Measurements from ENCODE around the gene EVPLL. TPM values are rescaled to one million over a fixed set of nuclear protein-coding genes. Genes with fewer than 3 reads are reported as not detected.

EVPLL gene
- total RNA-seq, 1 experiment from 2014 or later, result 0.61 TPM

GRCh38 chr17:18370761-18371160 is 6.8 kb upstream of the EVPLL start:
- no peaks in the 10 kb centered on the region for H3K27me3 ChIP-seq (ENCODE audit: insufficient read depth, low read length)
- H3K4me1 ChIP-seq (ENCODE audit: insufficient read depth, low read length), result no peaks in the 10 kb centered on the region
- H3K4me2 ChIP-seq (ENCODE audit: insufficient read depth, insufficient read length, low read length), result no peak overlapping the region
- no CpG with 5 or more reads among the region's 5 CpGs for WGBS (ENCODE audit: extremely low coverage, insufficient read length, low lambda C conversion rate)
- no peak overlapping the region for H2BK120ac ChIP-seq (ENCODE audit: low read depth, low read length, poor library complexity, severe bottlenecking)
- no peaks in the 10 kb centered on the region for H3K9me3 ChIP-seq (ENCODE audit: control insufficient read depth, low read depth, low read length)
- H3K27ac ChIP-seq (ENCODE audit: insufficient read length, low read depth, low read length), result no peak overlapping the region
- no peak overlapping the region for H4K91ac ChIP-seq (ENCODE audit: insufficient read length, low read depth, low read length)
- H3K79me2 ChIP-seq (ENCODE audit: insufficient read depth, low read length), result no peaks in the 10 kb centered on the region
- H3K23me2 ChIP-seq (ENCODE audit: insufficient read length, low read depth, low read length, poor library complexity, severe bottlenecking), result no peaks in the 10 kb centered on the region
- H3K4me3 Mint-ChIP-seq, result no peak overlapping the region
- H4K5ac ChIP-seq (ENCODE audit: insufficient read length, low read depth, low read length), result no peak overlapping the region
- H3K4me1 Mint-ChIP-seq, result no peaks in the 10 kb centered on the region; a peak in 1 of 4 replicates
- no peak overlapping the region for H2BK20ac ChIP-seq (ENCODE audit: low read depth, low read length, poor library complexity, severe bottlenecking)
- peaks cover 0 to 8% (median 2%) of the 10 kb centered on the region in 3 experiments; a peak in 3 of 7 replicates for H3K36me3 Mint-ChIP-seq (ENCODE audit: insufficient read depth in 1 of 3, low read depth in 3 of 3)
- H3K27ac Mint-ChIP-seq, result no peak overlapping the region
- no peak overlapping the region for H2BK12ac ChIP-seq (ENCODE audit: insufficient read length, low read depth, low read length)
- H2BK15ac ChIP-seq (ENCODE audit: low read depth, low read length), result no peak overlapping the region
- no peak overlapping the region for H3K23ac ChIP-seq (ENCODE audit: insufficient read length, low read depth, low read length)
- no peak for TF ChIP-seq CTCF (conservative IDR thresholded peaks at IDR 0.05)
- no peak overlapping the region for H3K9ac ChIP-seq (ENCODE audit: extremely low read depth, insufficient read length, low read length)
- no peak overlapping the region for H2AK5ac ChIP-seq (ENCODE audit: insufficient read length, low read length)
- no peak overlapping the region for H3T11ph ChIP-seq (ENCODE audit: low read length)
- H3K56ac ChIP-seq (ENCODE audit: insufficient read length, low read depth, low read length), result no peak overlapping the region
- no peak overlapping the region for H4K8ac ChIP-seq (replicated peaks; ENCODE audit: insufficient read length, low read depth, low read length)
- H3K27me3 Mint-ChIP-seq (ENCODE audit: low read depth), result peaks cover 2% of the 10 kb centered on the region
- peaks cover 5 to 6% of the 10 kb centered on the region in 2 experiments; a peak in 3 of 5 replicates for H3K9me3 Mint-ChIP-seq
- no peaks in the 10 kb centered on the region for H3K79me1 ChIP-seq (ENCODE audit: insufficient read depth, low read depth, low read length, poor library complexity, severe bottlenecking)
- no peak overlapping the region for H2AFZ ChIP-seq (ENCODE audit: low read length)
- no peak overlapping the region for H3K4ac ChIP-seq (ENCODE audit: low read depth, low read length)
- H2BK5ac ChIP-seq (ENCODE audit: insufficient read length, low read length), result no peak overlapping the region
- no peaks in the 10 kb centered on the region for H4K20me1 ChIP-seq (ENCODE audit: control insufficient read depth, insufficient read depth, insufficient read length)
- no peak overlapping the region for H3K18ac ChIP-seq (ENCODE audit: insufficient read length, low read depth, low read length)
- H3K14ac ChIP-seq (ENCODE audit: insufficient read depth, low read length), result no peak overlapping the region
- no peak for DNase-seq

All from H9 (cell line).